ENCODE results near the gene IL17C.

The IL17C gene

DNA sequence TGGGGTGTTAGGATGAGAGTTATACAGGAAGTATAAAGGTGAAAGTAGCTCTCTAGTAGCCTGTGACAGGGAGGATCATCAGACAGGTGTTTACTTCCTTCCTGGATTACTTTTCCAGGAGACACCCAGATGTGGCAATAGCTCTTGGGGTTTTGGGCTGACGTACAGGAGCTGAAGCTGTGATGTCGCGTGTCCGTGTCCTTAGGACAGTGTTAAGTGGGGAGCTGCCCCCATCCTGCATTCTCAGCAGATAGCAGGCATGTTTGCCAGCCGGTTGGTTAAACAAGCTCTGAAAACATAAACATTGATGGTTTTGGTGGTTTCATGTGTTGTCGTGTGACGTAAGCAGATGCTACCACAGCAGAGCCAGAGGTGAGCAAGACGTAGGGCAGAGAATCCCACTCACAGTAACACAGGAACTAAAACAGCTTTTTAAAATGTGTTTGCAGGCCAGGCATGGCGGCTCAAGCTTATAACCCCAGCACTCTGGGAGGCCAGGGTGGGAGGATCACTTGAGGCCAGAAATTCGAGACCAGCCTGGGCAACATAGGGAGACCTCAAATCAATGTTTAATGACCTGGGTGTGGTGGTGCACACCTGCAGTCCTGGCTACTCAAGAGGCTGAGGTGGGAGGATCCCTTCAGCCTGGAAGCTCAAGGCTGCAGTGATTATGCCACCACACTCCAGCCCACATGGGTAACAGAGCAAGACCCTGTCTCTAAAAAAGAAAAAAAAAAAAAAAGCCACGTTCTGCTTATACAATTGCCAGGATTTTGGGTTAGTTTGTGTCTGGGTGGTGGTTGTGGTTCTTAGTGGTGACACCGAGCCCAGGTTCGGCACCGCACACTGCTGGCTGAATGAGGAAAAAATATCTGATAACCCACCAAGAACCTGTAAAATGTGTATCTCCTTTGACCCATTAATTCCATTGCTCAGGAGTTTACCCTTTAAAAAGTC is 18.2 kb upstream of the IL17C start:
- H3K9ac ChIP-seq (ENCODE audit: low read length) = no peak overlapping the region
- H3K36me3 ChIP-seq (ENCODE audit: control insufficient read depth, insufficient read depth, low read length, severe bottlenecking) = peaks cover 45% of the 10 kb centered on the region
- H3K9me3 ChIP-seq (ENCODE audit: control insufficient read depth, low read length) = no peaks in the 10 kb centered on the region

DNA sequence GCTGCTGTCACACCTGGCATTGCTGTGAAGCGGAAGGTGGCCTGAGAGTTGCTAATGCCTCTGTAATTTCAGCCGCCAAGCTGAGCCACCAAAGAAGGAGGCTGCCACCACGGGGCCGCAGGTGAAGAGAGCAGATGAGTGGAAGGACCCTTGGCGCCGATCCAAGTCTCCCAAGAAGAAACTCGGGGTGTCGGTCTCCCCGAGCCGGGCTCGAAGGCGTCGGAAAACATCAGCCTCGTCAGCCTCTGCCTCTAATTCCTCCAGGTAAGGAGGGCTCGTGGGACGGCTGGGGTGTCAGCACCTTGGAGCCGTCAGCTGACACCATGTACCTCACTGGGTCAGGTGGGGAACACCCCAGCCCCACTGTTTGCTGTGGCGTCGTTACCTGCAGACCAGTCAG is 16.2 kb upstream of the IL17C start:
- H3K4me1 ChIP-seq (ENCODE audit: control insufficient read depth, insufficient read depth, low read length) = no peaks in the 10 kb centered on the region
- no peaks in the 10 kb centered on the region for H3K9me3 ChIP-seq (ENCODE audit: control insufficient read depth, low read length)
- H3K36me3 ChIP-seq (ENCODE audit: control insufficient read depth, insufficient read depth, low read length, severe bottlenecking) = peaks cover 59% of the 10 kb centered on the region
- DNase-seq (ENCODE audit: low read depth) = no peak
- H3K9ac ChIP-seq (ENCODE audit: low read length) = no peak overlapping the region
- H3K4me3 ChIP-seq (ENCODE audit: low read length) = no peak overlapping the region
- no peaks in the 10 kb centered on the region for H3K27me3 ChIP-seq (replicated peaks; ENCODE audit: control insufficient read depth, insufficient read depth, low read length)

More for the DNA sequence above, 18.2 kb upstream of the IL17C start:
- H3K4me1 ChIP-seq (ENCODE audit: control insufficient read depth, insufficient read depth, low read length) = no peaks in the 10 kb centered on the region
- no peak for DNase-seq (ENCODE audit: low read depth)
- no peaks in the 10 kb centered on the region for H3K27me3 ChIP-seq (replicated peaks; ENCODE audit: control insufficient read depth, insufficient read depth, low read length)
- H3K4me3 ChIP-seq (ENCODE audit: low read length) = no peak overlapping the region

DNA sequence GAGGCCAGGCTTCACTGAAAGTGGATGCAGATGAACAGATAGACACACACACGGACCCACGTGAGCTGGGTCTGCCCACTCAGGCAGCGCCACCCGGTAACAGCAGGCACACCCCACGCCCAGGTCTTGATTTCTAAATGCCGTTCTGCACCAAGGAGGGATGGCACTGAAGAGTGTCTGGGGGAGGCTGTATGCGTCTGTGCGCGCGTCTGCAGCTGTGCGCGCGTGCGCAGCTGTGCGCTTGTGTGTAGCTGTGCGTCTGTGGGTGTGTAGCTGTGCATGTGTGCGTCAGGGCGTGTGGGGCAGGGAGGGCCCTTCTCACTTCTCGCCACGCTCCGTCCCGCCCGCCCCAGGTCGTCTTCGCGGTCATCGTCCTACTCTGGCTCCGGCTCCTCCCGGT is 15.5 kb upstream of the IL17C start:
- no peaks in the 10 kb centered on the region for H3K27me3 ChIP-seq (replicated peaks; ENCODE audit: control insufficient read depth, insufficient read depth, low read length)
- no peak overlapping the region for H3K9ac ChIP-seq (ENCODE audit: low read length)
- no peak for DNase-seq (ENCODE audit: low read depth)
- no peak overlapping the region for H3K4me3 ChIP-seq (ENCODE audit: low read length)
- no peaks in the 10 kb centered on the region for H3K9me3 ChIP-seq (ENCODE audit: control insufficient read depth, low read length)
- peaks cover 65% of the 10 kb centered on the region for H3K36me3 ChIP-seq (ENCODE audit: control insufficient read depth, insufficient read depth, low read length, severe bottlenecking)
- no peaks in the 10 kb centered on the region for H3K4me1 ChIP-seq (ENCODE audit: control insufficient read depth, insufficient read depth, low read length)

- DNase-seq (ENCODE audit: low read depth) = no peak
- Histone ChIP-seq H3K27me3 (replicated peaks; ENCODE audit: control insufficient read depth, insufficient read depth, low read length) (no peaks in the 10 kb centered on the region), H3K4me3 (ENCODE audit: low read length) (no peak overlapping the region), H3K9me3 (ENCODE audit: control insufficient read depth, low read length) (no peaks in the 10 kb centered on the region), H3K9ac (ENCODE audit: low read length) (no peak overlapping the region), H3K36me3 (ENCODE audit: control insufficient read depth, insufficient read depth, low read length, severe bottlenecking) (peaks cover 73% of the 10 kb centered on the region), H3K4me1 (ENCODE audit: control insufficient read depth, insufficient read depth, low read length) (no peaks in the 10 kb centered on the region)
These were observed 14.5 kb upstream of the IL17C start for GRCh38 chr16:88623858-88624257.

- no peaks in the 10 kb centered on the region for H3K9me3 ChIP-seq (ENCODE audit: control insufficient read depth, low read length)
- H3K4me1 ChIP-seq (ENCODE audit: control insufficient read depth, insufficient read depth, low read length) = no peaks in the 10 kb centered on the region
- H3K9ac ChIP-seq (ENCODE audit: low read length) = no peak overlapping the region
- H3K27me3 ChIP-seq (replicated peaks; ENCODE audit: control insufficient read depth, insufficient read depth, low read length) = no peaks in the 10 kb centered on the region
- peaks cover 72% of the 10 kb centered on the region for H3K36me3 ChIP-seq (ENCODE audit: control insufficient read depth, insufficient read depth, low read length, severe bottlenecking)
- no peak for DNase-seq (ENCODE audit: low read depth)
- no peak overlapping the region for H3K4me3 ChIP-seq (ENCODE audit: low read length)
These were observed 13.9 kb upstream of the IL17C start for GRCh38 chr16:88624481-88624880.

- peaks cover 75% of the 10 kb centered on the region for H3K36me3 ChIP-seq (ENCODE audit: control insufficient read depth, insufficient read depth, low read length, severe bottlenecking)
- no peak overlapping the region for H3K9ac ChIP-seq (ENCODE audit: low read length)
- no peaks in the 10 kb centered on the region for H3K4me1 ChIP-seq (ENCODE audit: control insufficient read depth, insufficient read depth, low read length)
- no peaks in the 10 kb centered on the region for H3K9me3 ChIP-seq (ENCODE audit: control insufficient read depth, low read length)
- H3K4me3 ChIP-seq (ENCODE audit: low read length) = no peak overlapping the region
- H3K27me3 ChIP-seq (replicated peaks; ENCODE audit: control insufficient read depth, insufficient read depth, low read length) = no peaks in the 10 kb centered on the region
- no peak for DNase-seq (ENCODE audit: low read depth)
These were observed 13.3 kb upstream of the IL17C start for GRCh38 chr16:88624977-88625576.

DNA sequence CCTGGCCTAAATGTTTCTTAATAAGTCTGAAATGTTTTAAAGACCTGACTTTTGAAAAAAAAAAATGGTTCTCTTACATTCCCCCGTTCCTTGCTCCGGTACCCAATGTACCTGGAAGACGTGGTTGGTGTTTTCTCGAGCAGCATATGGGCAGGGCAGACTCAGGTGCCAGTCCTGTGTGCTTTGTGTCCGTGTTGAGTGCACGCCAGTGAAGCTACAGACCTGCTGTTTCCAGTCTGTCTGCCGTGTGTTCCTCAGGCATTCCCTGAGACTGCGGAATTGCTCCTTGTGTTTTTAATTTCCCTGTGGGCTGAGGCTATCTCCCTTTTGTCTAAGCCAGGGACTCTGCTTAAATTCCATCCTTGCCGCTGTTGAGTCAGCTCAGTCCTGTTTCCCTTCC is 11.7 kb upstream of the IL17C start:
- no peak overlapping the region for H3K9ac ChIP-seq (ENCODE audit: low read length)
- H3K36me3 ChIP-seq (ENCODE audit: control insufficient read depth, insufficient read depth, low read length, severe bottlenecking) = peaks cover 82% of the 10 kb centered on the region
- no peak overlapping the region for H3K4me3 ChIP-seq (ENCODE audit: low read length)
- H3K27me3 ChIP-seq (replicated peaks; ENCODE audit: control insufficient read depth, insufficient read depth, low read length) = no peaks in the 10 kb centered on the region
- DNase-seq (ENCODE audit: low read depth) = no peak
- H3K4me1 ChIP-seq (ENCODE audit: control insufficient read depth, insufficient read depth, low read length) = no peaks in the 10 kb centered on the region
- H3K9me3 ChIP-seq (ENCODE audit: control insufficient read depth, low read length) = no peaks in the 10 kb centered on the region

GRCh38 chr16:88627531-88628411 is 10.6 kb upstream of the IL17C start:
- Histone ChIP-seq H3K36me3 (ENCODE audit: control insufficient read depth, insufficient read depth, low read length, severe bottlenecking) (peaks cover 82% of the 10 kb centered on the region), H3K9ac (ENCODE audit: low read length) (no peak overlapping the region), H3K27me3 (replicated peaks; ENCODE audit: control insufficient read depth, insufficient read depth, low read length) (no peaks in the 10 kb centered on the region), H3K9me3 (ENCODE audit: control insufficient read depth, low read length) (no peaks in the 10 kb centered on the region), H3K4me3 (ENCODE audit: low read length) (no peak overlapping the region), H3K4me1 (ENCODE audit: control insufficient read depth, insufficient read depth, low read length) (no peaks in the 10 kb centered on the region)
- no peak for DNase-seq (ENCODE audit: low read depth)

- no peaks in the 10 kb centered on the region for H3K9me3 ChIP-seq (ENCODE audit: control insufficient read depth, low read length)
- H3K36me3 ChIP-seq (ENCODE audit: control insufficient read depth, insufficient read depth, low read length, severe bottlenecking) = peaks cover 75% of the 10 kb centered on the region
- no peak overlapping the region for H3K9ac ChIP-seq (ENCODE audit: low read length)
- H3K27me3 ChIP-seq (replicated peaks; ENCODE audit: control insufficient read depth, insufficient read depth, low read length) = no peaks in the 10 kb centered on the region
- no peaks in the 10 kb centered on the region for H3K4me1 ChIP-seq (ENCODE audit: control insufficient read depth, insufficient read depth, low read length)
- H3K4me3 ChIP-seq (ENCODE audit: low read length) = no peak overlapping the region
- no peak for DNase-seq (ENCODE audit: low read depth)
These were observed 9.8 kb upstream of the IL17C start for GRCh38 chr16:88628512-88628974.

DNA sequence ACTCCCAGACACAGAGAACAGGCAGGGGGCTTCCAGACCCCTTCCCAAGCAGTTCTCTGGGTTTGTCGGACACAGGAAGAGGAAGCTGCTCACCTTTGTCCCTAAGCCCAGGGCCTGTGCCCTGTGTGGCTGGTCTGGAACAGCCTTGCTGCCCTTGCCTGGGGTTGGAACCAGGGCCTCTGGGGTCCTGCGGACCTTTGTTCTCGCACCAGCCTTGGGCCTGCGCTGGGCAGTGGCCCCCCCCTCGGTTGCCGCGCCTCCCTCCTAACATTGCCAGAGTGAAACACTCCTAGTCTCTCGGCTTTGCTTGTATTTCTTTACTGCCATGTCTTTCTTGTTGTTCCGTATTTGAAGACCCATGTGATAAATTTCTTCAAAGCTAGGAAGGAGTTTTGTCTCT is 8.5 kb upstream of the IL17C start:
- no peaks in the 10 kb centered on the region for H3K27me3 ChIP-seq (replicated peaks; ENCODE audit: control insufficient read depth, insufficient read depth, low read length)
- H3K9me3 ChIP-seq (ENCODE audit: control insufficient read depth, low read length) = no peaks in the 10 kb centered on the region
- no peaks in the 10 kb centered on the region for H3K4me1 ChIP-seq (ENCODE audit: control insufficient read depth, insufficient read depth, low read length)
- no peak for DNase-seq (ENCODE audit: low read depth)
- H3K36me3 ChIP-seq (ENCODE audit: control insufficient read depth, insufficient read depth, low read length, severe bottlenecking) = peaks cover 62% of the 10 kb centered on the region
- H3K9ac ChIP-seq (ENCODE audit: low read length) = no peak overlapping the region
- H3K4me3 ChIP-seq (ENCODE audit: low read length) = no peak overlapping the region

DNA sequence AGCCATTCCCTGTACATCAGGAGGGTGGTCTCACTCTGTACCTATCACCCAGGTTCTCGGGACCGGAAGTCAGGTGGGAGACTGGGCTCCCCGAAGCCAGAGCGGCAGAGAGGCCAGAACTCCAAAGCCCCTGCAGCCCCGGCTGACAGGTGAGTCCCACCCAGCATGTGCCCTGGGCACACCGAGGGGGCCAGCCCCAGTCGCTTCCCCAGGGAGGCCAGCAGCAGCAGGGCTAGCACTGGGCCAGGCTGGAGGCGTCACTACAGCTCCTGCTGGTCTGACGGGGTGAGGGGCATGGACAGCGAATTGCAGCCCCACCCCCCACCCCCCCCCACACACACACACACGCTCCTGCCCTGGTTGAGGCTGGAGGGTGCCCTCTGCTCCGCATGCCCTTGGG is 7.9 kb upstream of the IL17C start:
- no peaks in the 10 kb centered on the region for H3K27me3 ChIP-seq (replicated peaks; ENCODE audit: control insufficient read depth, insufficient read depth, low read length)
- no peak overlapping the region for H3K4me3 ChIP-seq (ENCODE audit: low read length)
- DNase-seq (ENCODE audit: low read depth) = no peak
- no peak overlapping the region for H3K9ac ChIP-seq (ENCODE audit: low read length)
- peaks cover 56% of the 10 kb centered on the region for H3K36me3 ChIP-seq (ENCODE audit: control insufficient read depth, insufficient read depth, low read length, severe bottlenecking)
- no peaks in the 10 kb centered on the region for H3K4me1 ChIP-seq (ENCODE audit: control insufficient read depth, insufficient read depth, low read length)
- H3K9me3 ChIP-seq (ENCODE audit: control insufficient read depth, low read length) = no peaks in the 10 kb centered on the region

Data from adipocyte (in vitro differentiated cells).